SK-N-MC (cell line): ENCODE measurements around the gene MRPL45.
"Not testable (repeated sequence)": the region's sequence is repeated elsewhere in the genome, so short reads cannot be mapped to it uniquely, and the experiment has no call there.

Experiments used
- DNase-seq: peaks from one replicate; pipeline ENCODE4 v3.0.0-alpha.2; 2011; ENCODE audit warnings: low read depth, low spot score
- H3K27ac ChIP-seq: fragments of 200-600 bp; sonication (generic); 2 replicates; pipeline ENCODE4 v1.5.1; 2016; ENCODE audit warnings: mixed run types
- H3K36me3 ChIP-seq: fragments of 200-600 bp; sonication (generic); 2 replicates; pipeline ENCODE4 v1.6.1; 2017; ENCODE audit warnings: antibody characterized with exemption, low read length, mixed read lengths; ENCODE audit not compliant: insufficient read depth
- H3K4me3 ChIP-seq: fragments of 200-600 bp; sonication (generic); 2 replicates; pipeline ENCODE4 v1.5.1; 2016
- H3K9ac ChIP-seq: fragments of 200-600 bp; sonication (generic); 2 replicates; pipeline ENCODE4 v1.8.0; 2017; ENCODE audit warnings: mixed run types, mixed read lengths; ENCODE audit not compliant: insufficient read length
- H3K9me3 ChIP-seq: fragments of 200-600 bp; sonication (generic); 2 replicates; pipeline ENCODE4 v1.6.1; 2017; ENCODE audit warnings: low read depth, mild to moderate bottlenecking, antibody characterized with exemption, low read length, moderate library complexity, mixed read lengths
- EZH2 ChIP-seq: fragments of 200-600 bp; sonication (generic); IDR thresholded peaks from one replicate; pipeline ENCODE4 v1.6.1; 2017; ENCODE audit warnings: antibody characterized with exemption
- FOXP2 ChIP-seq: optimal IDR thresholded peaks from 2 replicates; pipeline ENCODE3; 2011; ENCODE audit warnings: mild to moderate bottlenecking, moderate library complexity; ENCODE audit not compliant: insufficient read depth; ENCODE audit errors: extremely low read length, control extremely low read depth
- POLR2AphosphoS5 ChIP-seq: IDR thresholded peaks from 2 replicates; pipeline ENCODE4 v1.6.1; 2012; ENCODE audit warnings: mild to moderate bottlenecking, low read depth, low read length, borderline replicate concordance

Gene MRPL45

DNA sequence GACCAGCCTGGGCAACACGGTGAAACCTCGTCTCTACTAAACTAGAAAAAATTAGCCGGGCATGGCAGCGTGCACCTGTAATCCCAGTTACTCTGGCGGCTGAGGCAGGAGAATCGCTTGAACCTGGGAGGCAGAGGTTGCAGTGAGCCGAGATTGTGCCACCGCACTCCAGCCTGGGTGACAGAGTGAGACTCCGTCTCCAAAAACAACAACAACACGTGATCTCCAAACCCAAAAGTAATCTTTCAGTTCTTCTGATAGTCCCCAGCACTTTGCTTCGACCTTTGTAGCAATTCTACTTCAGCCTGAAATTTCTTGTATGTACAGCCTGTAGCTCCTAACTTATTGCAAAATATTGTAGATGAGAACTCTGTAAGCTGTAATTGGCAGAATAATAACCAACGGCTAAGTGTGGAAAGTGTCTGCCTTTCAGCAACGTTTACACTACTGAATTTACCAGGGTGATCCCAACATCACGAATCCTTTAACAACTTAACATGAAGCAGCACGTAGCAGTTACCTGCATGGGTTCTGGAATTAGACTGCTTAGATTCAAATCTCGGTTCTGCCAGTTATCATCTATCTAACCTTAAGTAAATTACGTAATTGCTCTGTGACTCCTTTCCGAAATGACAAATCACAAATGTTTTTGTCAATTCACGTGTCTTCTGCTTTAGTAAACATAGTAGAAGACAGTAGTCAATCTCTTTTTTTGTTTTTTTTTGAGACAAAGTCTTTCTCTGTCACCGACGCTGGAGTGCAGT is 1.2 kb upstream of the MRPL45 start:
- DNase-seq, H3K27ac ChIP-seq, H3K4me3 ChIP-seq, H3K36me3 ChIP-seq, H3K9me3 ChIP-seq, H3K9ac ChIP-seq: not testable (repeated sequence)

DNA sequence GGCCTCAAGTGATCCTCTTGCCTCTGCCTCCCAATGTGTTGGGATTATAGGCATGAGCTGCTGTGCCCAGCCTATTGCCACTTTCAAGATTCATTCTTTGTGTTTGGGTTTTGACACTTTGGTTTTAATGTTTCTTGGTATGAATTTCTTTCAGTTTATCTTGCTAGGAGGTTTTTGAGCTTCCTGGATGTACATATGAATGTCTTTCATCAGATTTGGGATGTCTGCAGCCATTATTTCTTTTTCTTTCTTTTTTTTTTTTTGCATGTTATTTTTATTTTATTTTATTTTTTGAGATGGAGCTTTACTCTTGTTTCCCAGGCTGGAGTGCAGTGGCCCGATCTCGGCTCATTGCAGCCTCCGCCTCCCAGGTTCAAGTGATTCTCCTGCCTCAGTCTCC is 18.5 kb downstream of the MRPL45 start:
- peaks cover 14% of the 10 kb centered on the region for H3K36me3 ChIP-seq
- DNase-seq, result no peak
- TF ChIP-seq FOXP2 (no peak), EZH2 (no peak), POLR2AphosphoS5 (no peak)
- H3K9me3 ChIP-seq, result no peaks in the 10 kb centered on the region
- no peak overlapping the region for H3K27ac ChIP-seq
- no peak overlapping the region for H3K4me3 ChIP-seq
- H3K9ac ChIP-seq, result no peak overlapping the region

DNA sequence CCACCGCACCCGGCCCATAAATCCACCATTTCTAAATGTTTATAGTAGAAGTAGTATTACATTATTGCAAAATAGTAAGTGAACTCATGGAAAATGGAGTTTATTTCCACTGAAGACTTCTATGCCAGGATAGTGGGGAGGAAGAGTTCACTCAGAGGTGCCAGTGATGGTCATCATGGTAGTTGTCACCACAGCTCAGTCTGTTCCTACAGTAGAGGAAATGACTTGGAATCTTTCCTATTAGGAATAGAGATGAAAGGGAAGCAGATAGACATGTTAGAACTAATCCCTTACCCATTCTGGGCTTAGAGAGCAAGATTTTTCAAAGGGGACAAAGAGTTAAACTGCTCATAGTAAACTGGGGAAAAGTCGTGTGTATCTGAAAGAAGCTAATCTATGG is 20.1 kb downstream of the MRPL45 start:
- TF ChIP-seq FOXP2, result no peak
- no peak for TF ChIP-seq POLR2AphosphoS5
- no peak for TF ChIP-seq EZH2
- Histone ChIP-seq H3K36me3 (peaks cover 14% of the 10 kb centered on the region), H3K9ac (no peak overlapping the region), H3K27ac (no peak overlapping the region), H3K4me3 (no peak overlapping the region), H3K9me3 (no peaks in the 10 kb centered on the region)
- no peak for DNase-seq

GRCh38 chr17:38320482-38320881 is 23.5 kb downstream of the MRPL45 start:
- no peaks in the 10 kb centered on the region for H3K9me3 ChIP-seq
- peaks cover 29% of the 10 kb centered on the region for H3K36me3 ChIP-seq
- DNase-seq, result no peak
- H3K27ac ChIP-seq, result no peak overlapping the region
- no peak overlapping the region for H3K9ac ChIP-seq
- TF ChIP-seq POLR2AphosphoS5 (no peak), EZH2 (no peak), FOXP2 (no peak)
- H3K4me3 ChIP-seq, result no peak overlapping the region

DNA sequence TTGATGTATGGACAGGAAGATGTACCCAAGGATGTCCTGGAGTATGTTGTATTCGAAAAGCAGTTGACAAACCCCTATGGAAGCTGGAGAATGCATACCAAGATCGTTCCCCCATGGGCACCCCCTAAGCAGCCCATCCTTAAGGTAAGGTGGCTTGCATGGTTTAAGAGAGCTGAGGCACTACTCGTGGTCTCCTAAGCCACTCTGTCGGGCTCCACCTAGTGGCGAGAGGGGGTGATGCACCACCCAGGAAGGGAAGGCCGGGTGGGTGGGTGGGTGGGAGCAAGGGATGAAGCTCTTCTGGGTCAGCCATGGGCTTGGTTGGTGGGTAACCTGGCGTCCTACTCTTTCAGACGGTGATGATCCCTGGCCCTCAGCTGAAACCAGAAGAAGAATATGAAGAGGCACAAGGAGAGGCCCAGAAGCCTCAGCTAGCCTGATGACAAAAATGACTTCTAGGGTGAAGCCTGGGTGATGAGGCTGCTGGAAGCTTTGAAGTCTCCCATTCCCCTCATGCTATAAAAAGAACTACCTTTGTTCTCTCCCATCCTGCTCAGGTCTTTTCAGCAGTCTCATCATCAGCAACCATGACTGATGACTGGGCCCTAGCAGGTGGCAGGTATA is 25.3 kb downstream of the MRPL45 start:
- peak; percentile 26 for DNase-seq
- no peak overlapping the region for H3K4me3 ChIP-seq
- H3K36me3 ChIP-seq, result peaks cover 22% of the 10 kb centered on the region
- H3K27ac ChIP-seq, result no peak overlapping the region
- H3K9ac ChIP-seq, result no peak overlapping the region
- TF ChIP-seq POLR2AphosphoS5 (no peak), EZH2 (no peak), FOXP2 (no peak)
- no peaks in the 10 kb centered on the region for H3K9me3 ChIP-seq

- no peak for TF ChIP-seq FOXP2
- TF ChIP-seq POLR2AphosphoS5, result no peak
- TF ChIP-seq EZH2, result no peak
- H3K4me3 ChIP-seq, result no peak overlapping the region
- H3K9me3 ChIP-seq, result no peaks in the 10 kb centered on the region
- H3K36me3 ChIP-seq, result peaks cover 22% of the 10 kb centered on the region
- no peak overlapping the region for H3K27ac ChIP-seq
- no peak for DNase-seq
- H3K9ac ChIP-seq, result no peak overlapping the region
Measured at GRCh38 chr17:38322897-38323296, 25.9 kb downstream of the MRPL45 start.

- Histone ChIP-seq H3K9me3 (no peaks in the 10 kb centered on the region), H3K9ac (no peak overlapping the region), H3K4me3 (no peak overlapping the region), H3K36me3 (peaks cover 19% of the 10 kb centered on the region), H3K27ac (0 out of 2 replicates have a peak overlapping the region, but pooled peaks have one; percentile 6)
- DNase-seq, result no peak
- no peak for TF ChIP-seq FOXP2
- TF ChIP-seq POLR2AphosphoS5, result no peak
- TF ChIP-seq EZH2, result no peak
Measured at GRCh38 chr17:38324141-38324697, 27.3 kb downstream of the MRPL45 start.

DNA sequence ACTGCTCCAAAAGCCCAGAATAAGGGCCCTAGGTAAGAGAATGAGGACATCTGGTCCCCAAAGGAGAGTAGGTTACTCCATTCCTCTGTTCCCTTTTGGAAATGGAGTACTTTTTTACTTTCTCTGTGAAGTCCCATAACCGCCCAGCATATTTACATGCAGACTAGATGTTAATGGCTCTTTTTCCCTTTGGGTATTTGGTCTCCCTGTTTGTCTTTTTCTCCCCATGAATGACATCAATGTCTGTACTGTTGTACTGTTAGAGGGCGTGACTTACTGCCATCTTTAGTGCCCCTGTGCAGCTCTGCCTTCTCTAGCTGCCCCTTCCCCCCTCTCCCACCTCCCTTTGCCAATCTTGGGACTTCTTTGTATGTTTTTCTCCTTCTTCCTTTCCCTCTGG is 27.8 kb downstream of the MRPL45 start:
- 0 out of 2 replicates have a peak overlapping the region, but pooled peaks have one; percentile 4 for H3K27ac ChIP-seq
- TF ChIP-seq FOXP2 (no peak), EZH2 (no peak), POLR2AphosphoS5 (no peak)
- H3K9me3 ChIP-seq, result no peaks in the 10 kb centered on the region
- H3K9ac ChIP-seq, result no peak overlapping the region
- DNase-seq, result no peak
- H3K36me3 ChIP-seq, result peaks cover 16% of the 10 kb centered on the region
- no peak overlapping the region for H3K4me3 ChIP-seq
